Coronary artery (tissue), 2 donors: Measurements from ENCODE around the gene RIGI.

Experiments
- DNase-seq: peaks from one replicate; pipeline ENCODE4 v3.0.0-alpha.2; 2017; ENCODE audit warnings: low spot score
- H3K27ac ChIP-seq, 2 donors: fragments of 200-600 bp; sonication (generic); one replicate each; pipeline ENCODE4 v1.5.1; 2016 to 2019
- H3K4me3 ChIP-seq: fragments of 200-600 bp; sonication (generic); 2 replicates; pipeline ENCODE4 v1.5.1; 2016; ENCODE audit warnings: mild to moderate bottlenecking, moderate library complexity
- CTCF ChIP-seq: fragments of 200-600 bp; sonication (generic); IDR thresholded peaks from one replicate; pipeline ENCODE4 v1.5.1; 2019; ENCODE audit warnings: antibody characterized with exemption

RIGI gene

GRCh38 chr9:32566770-32567169 is 40.8 kb upstream of the RIGI start:
- DNase-seq: no peak

GRCh38 chr9:32565967-32566366 is 40.0 kb upstream of the RIGI start:
- no peak for DNase-seq
- Histone ChIP-seq H3K27ac (no peak overlapping the region), H3K4me3 (no peak overlapping the region)
- no peak for TF ChIP-seq CTCF

More at GRCh38 chr9:32566770-32567169, 40.8 kb upstream of the RIGI start:
- no peak for TF ChIP-seq CTCF
- Histone ChIP-seq H3K4me3 (no peak overlapping the region), H3K27ac (no peak overlapping the region)

- no peak for DNase-seq
- Histone ChIP-seq H3K27ac (no peak overlapping the region), H3K4me3 (no peak overlapping the region)
- no peak for TF ChIP-seq CTCF
Measured at GRCh38 chr9:32558408-32558934, 32.5 kb upstream of the RIGI start.

GRCh38 chr9:32554591-32554990 is 28.6 kb upstream of the RIGI start:
- no peak overlapping the region for H3K27ac ChIP-seq
- TF ChIP-seq CTCF: no peak

GRCh38 chr9:32554107-32554506 is 28.1 kb upstream of the RIGI start:
- Histone ChIP-seq H3K27ac (no peak overlapping the region), H3K4me3 (no peak overlapping the region)
- TF ChIP-seq CTCF: no peak
- no peak for DNase-seq

More at GRCh38 chr9:32554591-32554990, 28.6 kb upstream of the RIGI start:
- H3K4me3 ChIP-seq: no peak overlapping the region
- no peak for DNase-seq

GRCh38 chr9:32552172-32552872 is 26.3 kb upstream of the RIGI start, which contains the start of the genes SMIM27 and TOPORS:
Gene SMIM27, plus strand, starts transcription at chr9:32552327. Its CDS starts 108 bp downstream, at chr9:32552435.
Gene TOPORS, minus strand, starts transcription at chr9:32552586. Its CDS starts 150 bp downstream, at chr9:32552436.
- no peak for TF ChIP-seq CTCF

More at GRCh38 chr9:32552172-32552872, 26.3 kb upstream of the RIGI start, which contains the start of the genes SMIM27 and TOPORS:
- peak; percentile 94 for DNase-seq
- Histone ChIP-seq H3K4me3 (peak within 1 kb of the TSS; percentile 85), H3K27ac (peak within 1 kb of the TSS; percentile 80 to 94)
